Measurements from ENCODE around the gene PPP2R3B. TPM values are rescaled to one million over a fixed set of nuclear protein-coding genes. Genes with fewer than 3 reads are reported as not detected.

Gene PPP2R3B
- total and polyA plus RNA-seq, 2 of the 4 experiments (the other 2 are of a cell fraction), result 13.2 to 13.3 TPM

DNA sequence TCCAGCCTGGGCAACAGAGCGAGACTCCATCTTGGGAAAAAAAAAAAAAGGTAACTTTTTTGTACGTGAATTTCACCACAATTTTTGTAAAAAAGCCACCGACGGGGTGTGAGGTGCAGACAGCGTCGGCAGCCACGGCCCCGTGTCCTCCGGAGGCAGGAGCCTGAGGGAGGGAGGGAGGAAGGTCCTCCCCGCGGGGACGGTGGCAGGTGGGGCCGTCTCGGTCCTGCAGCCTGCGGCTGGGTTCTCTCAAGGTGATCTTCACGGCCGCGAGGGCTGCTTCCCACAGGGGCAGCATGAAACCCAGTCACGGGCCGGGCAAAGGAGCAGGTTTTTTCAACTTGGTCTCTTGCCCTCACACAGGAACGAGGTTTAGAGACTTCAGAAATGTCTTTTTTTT, 91.6 kb downstream of the PPP2R3B start:
- H4K5ac ChIP-seq (ENCODE audit: low read depth, low read length), result no peak overlapping the region
- intact Hi-C loops (cut with micrococcal nuclease) (no loop called here), dilution Hi-C loops (cut with HindIII; ENCODE audit: low sequenced_read_pairs, unreplicated experiment) (no loop called here), in situ Hi-C loops (cut with MboI; ENCODE audit: low sequenced_read_pairs) (no loop called here)
- H3K79me1 ChIP-seq (ENCODE audit: low read depth in 1 of 2, low read length in 2 of 2), result no peaks in the 10 kb centered on the region
- 0 out of 2 replicates have a peak, but pooled peaks cover 3% of the 10 kb centered on the region for H3K9me3 ChIP-seq (ENCODE audit: control insufficient read depth, insufficient read depth, low read length)
- H4K20me1 ChIP-seq (ENCODE audit: insufficient read depth, low read length), result no peaks in the 10 kb centered on the region
- peaks cover 49% of the 10 kb centered on the region for H3K36me3 ChIP-seq (ENCODE audit: control insufficient read depth, insufficient read depth, low read length)
- no peaks in the 10 kb centered on the region for H3K4me1 ChIP-seq (ENCODE audit: control insufficient read depth, insufficient read depth, low read length)
- H3K9me1 ChIP-seq (ENCODE audit: insufficient read depth, low read length), result no peaks in the 10 kb centered on the region
- DNase-seq, result no peak
- H3K27ac ChIP-seq (ENCODE audit: insufficient read depth, low read length), result no peak overlapping the region
- H2AK5ac ChIP-seq (ENCODE audit: low read depth, low read length), result no peak overlapping the region
- 89% methylated on average over 9 of the region's 21 CpGs; no CpG with 5 or more reads in 1 of the 2 experiments for WGBS, 2 experiments (ENCODE audit: extremely low coverage in 2 of 2, insufficient read length in 1 of 2)
- H2AK9ac ChIP-seq (replicated peaks; ENCODE audit: low read depth, low read length, poor library complexity), result no peak overlapping the region
- BruUV-seq (replicated peaks), result no TSS peak
- H3K18ac ChIP-seq (ENCODE audit: low read depth, low read length), result no peak overlapping the region
- H3K27me3 ChIP-seq (ENCODE audit: control insufficient read depth, insufficient read depth, low read length), result no peaks in the 10 kb centered on the region
- ChIA-PET POLR2A (ENCODE audit: unreplicated experiment) (no interaction called here), CTCF (no interaction called here)
- H2BK120ac ChIP-seq (ENCODE audit: low read depth, low read length), result no peak overlapping the region
- H3K9ac ChIP-seq (ENCODE audit: low read depth, low read length), result no peak overlapping the region
- H3K23ac ChIP-seq (ENCODE audit: low read depth, low read length), result no peak overlapping the region
- no peak overlapping the region for H3K56ac ChIP-seq (ENCODE audit: extremely low read depth, insufficient read depth, low read length)
- no peak overlapping the region for H4K8ac ChIP-seq (ENCODE audit: low read depth in 2 of 2, low read length in 2 of 2)
- no peak overlapping the region for H3K14ac ChIP-seq (replicated peaks; ENCODE audit: low read depth, low read length)
- no peak for TF ChIP-seq MXI1 (IDR thresholded peaks at IDR 0.05; ENCODE audit: borderline replicate concordance, low read depth, low read length)
- no peak for TF ChIP-seq CHD1 (IDR thresholded peaks at IDR 0.05; ENCODE audit: low read depth, low read length)
- TF ChIP-seq SMC3 (IDR thresholded peaks at IDR 0.05; ENCODE audit: low read depth, low read length), result no peak
- no peak overlapping the region for H2BK15ac ChIP-seq (ENCODE audit: low read depth, low read length)
- H3K4me3 ChIP-seq (ENCODE audit: insufficient read depth, low read depth, low read length), result no peak overlapping the region
- H3K4me2 ChIP-seq (ENCODE audit: low read depth, low read length), result no peak overlapping the region
- ATAC-seq (ENCODE audit: low read depth), result no peak
- H2BK5ac ChIP-seq (ENCODE audit: low read depth, low read length, poor library complexity, severe bottlenecking), result no peak overlapping the region
- no peak overlapping the region for H2AFZ ChIP-seq (replicated peaks; ENCODE audit: low read length, poor library complexity)
- H3K4ac ChIP-seq (ENCODE audit: low read depth, low read length), result no peak overlapping the region
- H2BK20ac ChIP-seq (ENCODE audit: low read depth, low read length), result no peak overlapping the region
- H4K91ac ChIP-seq (ENCODE audit: insufficient read depth, low read depth, low read length), result no peak overlapping the region
